ENCODE results near the gene WNT3A. TPM values are rescaled to one million over a fixed set of nuclear protein-coding genes. Genes with fewer than 3 reads are reported as not detected.

WNT3A gene
- total and polyA plus RNA-seq, 2 experiments from 2014 or later = 0.07 to 0.65 TPM

GRCh38 chr1:228016181-228016510 lies 9.3 kb downstream of the WNT3A start:
- Mint-ChIP-seq H3K27ac (no peak overlapping the region), H3K27me3 (ENCODE audit: insufficient read depth, low read depth, poor library complexity) (peaks cover 36% of the 10 kb centered on the region), H3K9me3 (peaks cover 3% of the 10 kb centered on the region; the same call in 2 of the 3 replicates), H3K36me3 (ENCODE audit: low read depth) (no peaks in the 10 kb centered on the region; the same call in 2 of the 3 replicates), H3K4me1 (peaks cover 2% of the 10 kb centered on the region; the same call in 2 of the 3 replicates), H3K4me3 (no peak overlapping the region)
- no peak for ATAC-seq
- TF ChIP-seq ZNF331 (CRISPR knock-in tag; IDR thresholded peaks at IDR 0.05; ENCODE audit: low read depth) (no peak), NANOG (IDR thresholded peaks at IDR 0.05; ENCODE audit: borderline replicate concordance) (no peak), CTCF (conservative IDR thresholded peaks at IDR 0.05; ENCODE audit: low read depth in 2 of 2) (no peak), ZNF462 (CRISPR knock-in tag; IDR thresholded peaks at IDR 0.05) (no peak), ZNF114 (CRISPR knock-in tag; IDR thresholded peaks at IDR 0.05) (no peak), STAT1 (IDR thresholded peaks at IDR 0.05; ENCODE audit: unreplicated experiment) (no peak), EZH2phosphoT487 (IDR thresholded peaks at IDR 0.05; ENCODE audit: unreplicated experiment) (no peak), JUNB (IDR thresholded peaks at IDR 0.05; ENCODE audit: unreplicated experiment) (no peak), ETS1 (IDR thresholded peaks at IDR 0.05) (no peak), EZH2 (IDR thresholded peaks at IDR 0.05; ENCODE audit: low read depth, unreplicated experiment) (no peak), REST (IDR thresholded peaks at IDR 0.05; ENCODE audit: unreplicated experiment) (no peak), POLR2AphosphoS5 (IDR thresholded peaks at IDR 0.05; ENCODE audit: low read depth) (no peak), CREB1 (CRISPR knock-in tag; IDR thresholded peaks at IDR 0.05; ENCODE audit: low read depth) (no peak)
- H2AFZ ChIP-seq = no peak overlapping the region
- peaks cover 42% of the 10 kb centered on the region for H3K27me3 ChIP-seq (ENCODE audit: insufficient read depth)
- H3K9me2 ChIP-seq (ENCODE audit: insufficient read depth) = no peaks in the 10 kb centered on the region
- H3F3A ChIP-seq (replicated peaks; ENCODE audit: low read depth) = no peaks in the 10 kb centered on the region
- no peak overlapping the region for H3K4me2 ChIP-seq
- no peaks in the 10 kb centered on the region for H3K79me2 ChIP-seq (replicated peaks; ENCODE audit: insufficient read depth)
- DNase-seq (ENCODE audit: low spot score) = no peak
- no peaks in the 10 kb centered on the region for H3K36me3 ChIP-seq (ENCODE audit: insufficient read depth)
- H3K4me1 ChIP-seq (ENCODE audit: insufficient read depth) = no peaks in the 10 kb centered on the region
- H3K27ac ChIP-seq (ENCODE audit: low read depth) = no peak overlapping the region
- no peaks in the 10 kb centered on the region for H4K20me1 ChIP-seq (replicated peaks; ENCODE audit: insufficient read depth)
- no peak overlapping the region for H3K4me3 ChIP-seq

All from GM23338 (cell line).